OCI-LY3 (cell line): ENCODE measurements around the gene PORCN.

Source experiments
- EZH2phosphoT487 ChIP-seq: fragments of 200-600 bp; shearing (Covaris generic); IDR thresholded peaks from 2 replicates; pipeline ENCODE4 v1.6.1; 2018; ENCODE audit warnings: antibody characterized with exemption, mixed run types, low read depth
- TF ChIP-seq, protein P1 (sequence below): fragments of 200-600, 300-600 bp; sonication (generic); IDR thresholded peaks from 2 replicates; pipeline ENCODE4 v1.5.1; 2014; ENCODE audit warnings: antibody characterized with exemption, low read length, low read depth

DNA sequence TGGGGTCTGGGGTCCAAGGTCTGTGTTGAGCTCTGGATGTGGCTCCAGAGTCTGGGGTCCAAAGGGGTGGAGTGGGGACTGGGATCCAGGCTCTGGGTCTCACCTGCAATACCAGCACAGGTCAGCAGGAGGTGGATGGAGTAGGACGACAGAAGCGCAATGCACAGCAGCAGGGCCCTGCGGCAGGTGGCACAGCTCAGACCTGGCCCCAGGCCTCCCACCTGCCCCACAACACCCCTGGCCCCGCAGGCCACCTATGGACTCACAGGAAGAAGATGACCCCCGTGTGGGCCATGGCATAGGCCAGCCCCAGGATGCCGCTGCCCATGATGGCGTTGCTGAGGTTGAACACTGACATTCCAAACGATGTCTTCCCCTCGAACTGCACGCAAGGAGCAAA is 42.1 kb upstream of the PORCN start:
- TF ChIP-seq, protein P1, sequence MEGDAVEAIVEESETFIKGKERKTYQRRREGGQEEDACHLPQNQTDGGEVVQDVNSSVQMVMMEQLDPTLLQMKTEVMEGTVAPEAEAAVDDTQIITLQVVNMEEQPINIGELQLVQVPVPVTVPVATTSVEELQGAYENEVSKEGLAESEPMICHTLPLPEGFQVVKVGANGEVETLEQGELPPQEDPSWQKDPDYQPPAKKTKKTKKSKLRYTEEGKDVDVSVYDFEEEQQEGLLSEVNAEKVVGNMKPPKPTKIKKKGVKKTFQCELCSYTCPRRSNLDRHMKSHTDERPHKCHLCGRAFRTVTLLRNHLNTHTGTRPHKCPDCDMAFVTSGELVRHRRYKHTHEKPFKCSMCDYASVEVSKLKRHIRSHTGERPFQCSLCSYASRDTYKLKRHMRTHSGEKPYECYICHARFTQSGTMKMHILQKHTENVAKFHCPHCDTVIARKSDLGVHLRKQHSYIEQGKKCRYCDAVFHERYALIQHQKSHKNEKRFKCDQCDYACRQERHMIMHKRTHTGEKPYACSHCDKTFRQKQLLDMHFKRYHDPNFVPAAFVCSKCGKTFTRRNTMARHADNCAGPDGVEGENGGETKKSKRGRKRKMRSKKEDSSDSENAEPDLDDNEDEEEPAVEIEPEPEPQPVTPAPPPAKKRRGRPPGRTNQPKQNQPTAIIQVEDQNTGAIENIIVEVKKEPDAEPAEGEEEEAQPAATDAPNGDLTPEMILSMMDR, result no peak
- TF ChIP-seq EZH2phosphoT487, result no peak
